GM12878 (cell line): ENCODE data around the gene NBR1. TPM values are rescaled to one million over a fixed set of nuclear protein-coding genes. Genes with fewer than 3 reads are reported as not detected.

Source experiments
- BCLAF1 ChIP-seq: fragments of 450-650 bp; IDR thresholded peaks from 2 replicates; pipeline ENCODE4 v1.6.1; 2017; ENCODE audit warnings: antibody characterized with exemption, mild to moderate bottlenecking, moderate library complexity
- CEBPZ ChIP-seq: fragments of 150-350 bp; IDR thresholded peaks from 2 replicates; pipeline ENCODE4 v1.6.1; 2016; ENCODE audit warnings: low read depth, low read length
- CREM ChIP-seq: IDR thresholded peaks from 2 replicates; pipeline ENCODE4 v1.6.1; 2014; ENCODE audit warnings: antibody characterized with exemption, low read depth
- EED ChIP-seq: sonication (generic); IDR thresholded peaks from 2 replicates; pipeline ENCODE4 v1.6.1; 2016; ENCODE audit warnings: antibody characterized with exemption, low read depth
- ESRRA ChIP-seq: IDR thresholded peaks from 2 replicates; pipeline ENCODE4 v1.6.1; 2012; ENCODE audit warnings: mild to moderate bottlenecking, low read length, improper control_type of control experiment
- FOS ChIP-seq: IDR thresholded peaks from 3 replicates; pipeline ENCODE4 v1.6.1; 2011; ENCODE audit warnings: borderline replicate concordance; ENCODE audit not compliant: insufficient read length; ENCODE audit errors: extremely low read depth
- FOXK2 ChIP-seq: fragments of 450-650 bp; IDR thresholded peaks from 2 replicates; pipeline ENCODE4 v1.6.1; 2017; ENCODE audit warnings: mild to moderate bottlenecking, moderate library complexity
- GATAD2B ChIP-seq: fragments of 450-650 bp; conservative IDR thresholded peaks from 2 replicates; pipeline ENCODE4 v1.6.1; 2017; ENCODE audit warnings: low read depth, mild to moderate bottlenecking, moderate library complexity
- HCFC1 ChIP-seq: fragments of 150-350 bp; IDR thresholded peaks from 2 replicates; pipeline ENCODE4 v1.6.1; 2014; ENCODE audit warnings: low read length
- IKZF1 ChIP-seq: fragments of 450-650 bp; conservative IDR thresholded peaks from 2 replicates; pipeline ENCODE4 v1.6.1; 2017; ENCODE audit warnings: antibody characterized with exemption, mild to moderate bottlenecking
- KDM1A ChIP-seq: fragments of 200-600 bp; sonication (generic); IDR thresholded peaks from 2 replicates; pipeline ENCODE4 v1.6.1; 2016; ENCODE audit warnings: borderline replicate concordance
- MTA3 ChIP-seq: IDR thresholded peaks from 2 replicates; pipeline ENCODE4 v1.6.1; 2012; ENCODE audit warnings: low read length, inconsistent platforms, borderline replicate concordance
- NR2C2 ChIP-seq: IDR thresholded peaks from 2 replicates; pipeline ENCODE4 v1.6.1; 2011; ENCODE audit warnings: borderline replicate concordance, low read depth; ENCODE audit not compliant: control insufficient read depth, insufficient read length
- NR2F1 ChIP-seq: fragments of 450-650 bp; conservative IDR thresholded peaks from 2 replicates; pipeline ENCODE4 v1.6.1; 2017; ENCODE audit warnings: mild to moderate bottlenecking
- PML ChIP-seq: IDR thresholded peaks from 2 replicates; pipeline ENCODE4 v1.6.1; 2012; ENCODE audit warnings: low read length, inconsistent platforms
- POLR2A ChIP-seq: IDR thresholded peaks from 2 replicates; pipeline ENCODE4 v1.6.1; 2011; ENCODE audit warnings: low read depth, mild to moderate bottlenecking, low read length
- SRF ChIP-seq, 2 experiments: IDR thresholded peaks; 2 replicates each; pipeline ENCODE4 v1.6.1; 2011; ENCODE audit warnings: low read depth in 2 of 2, low read length in 2 of 2, mild to moderate bottlenecking in 1 of 2, moderate library complexity in 1 of 2
- TARDBP ChIP-seq: IDR thresholded peaks from 2 replicates; pipeline ENCODE4 v1.6.1; 2016; ENCODE audit warnings: borderline replicate concordance
- YY1 ChIP-seq: IDR thresholded peaks from 2 replicates; pipeline ENCODE4 v1.6.1; 2011; ENCODE audit warnings: low read depth, mild to moderate bottlenecking, low read length
- ZNF217 ChIP-seq: fragments of 450-650 bp; IDR thresholded peaks from 2 replicates; pipeline ENCODE4 v1.6.1; 2017; ENCODE audit warnings: antibody characterized with exemption, mild to moderate bottlenecking
- ZNF274 ChIP-seq: IDR thresholded peaks from one replicate; pipeline ENCODE4 v1.8.0; 2011; ENCODE audit not compliant: insufficient read length, insufficient read depth
- ZNF592 ChIP-seq: fragments of 450-650 bp; IDR thresholded peaks from 2 replicates; pipeline ENCODE4 v1.6.1; 2017; ENCODE audit warnings: mild to moderate bottlenecking, moderate library complexity
- ZNF622 ChIP-seq: fragments of 450-650 bp; IDR thresholded peaks from 2 replicates; pipeline ENCODE4 v1.6.1; 2017; ENCODE audit warnings: mild to moderate bottlenecking, inconsistent platforms
- polyA plus RNA-seq, 11 experiments: library from polyadenylated mRNA; depleted of rRNA in 4 of 11; unstranded in 6 of 11; stranded (reverse) in 5 of 11; fragments of >200 nt; fragmentation: Nextera tagmentation in 4 of 11; fragmentation: Illumina TruSeq in 1 of 11; extraction: Ambion mirVana in 4 of 11; extraction: Trizol in 1 of 11; gene quantifications; 1 replicate in 1 of 11; 2 replicates in 10 of 11; pipeline versions ENCODE4 v1.2.1 to v1.2.3, GENCODE V29; 2011 to 2016; ENCODE audit warnings: inconsistent platforms in 2 of 11, missing spikeins in 2 of 11, low read depth in 1 of 11
- total RNA-seq, 4 experiments: library from RNA; depleted of rRNA in 3 of 4; stranded (reverse); fragments of >200 nt in 3 of 4; fragmentation: Illumina TruSeq in 1 of 4; extraction: Trizol in 1 of 4; gene quantifications; 2 replicates each; pipeline versions ENCODE4 v1.2.1 to v1.2.3, GENCODE V29; 2013 to 2021

The NBR1 gene
- total and polyA plus RNA-seq, 10 of the 15 experiments (the other 5 are each of a cell fraction or from before 2014, with no cell fraction given), result 3.5 to 55.2 (median 28.2) TPM

- TF ChIP-seq ZNF592 (no peak), BCLAF1 (no peak), ESRRA (peak; percentile 54; the same call in 1 of the 2 replicates), NR2C2 (no peak), POLR2A (peak; percentile 90), ZNF622 (no peak), SRF (IDR thresholded peaks at IDR 0.05; ENCODE audit: low read depth in 2 of 2, low read length in 2 of 2) (no peak), YY1 (peak; percentile 96), FOXK2 (peak; percentile 90), TARDBP (no peak), EED (peak; percentile 89), MTA3 (no peak), KDM1A (no peak), HCFC1 (peak; percentile 58), CREM (0 out of 2 replicates have a peak, but pooled peaks have one; percentile 38), CEBPZ (peak; percentile 58), ZNF217 (no peak), ZNF274 (no peak), GATAD2B (no peak), NR2F1 (peak; percentile 72), PML (peak; percentile 91), FOS (peak; percentile 79), IKZF1 (peak; percentile 76)
Observed at GRCh38 chr17:43170766-43171585, at the start of gene NBR1 (continued).
